HepG2 (cell line): ENCODE measurements around the gene HELB. TPM values are rescaled to one million over a fixed set of nuclear protein-coding genes. Genes with fewer than 3 reads are reported as not detected.

Source experiments
- ATAC-seq: fragments of 200-7000 bp; cut with Tn5 transposase; 3 replicates; pipeline ENCODE4 v1.9.1; 2020; ENCODE audit warnings: mild to moderate bottlenecking, moderate library complexity
- BruUV-seq: library from RNA; stranded (reverse); fragments of 400-500 nt; replicated peaks from 2 replicates; lab custom pipeline; 2021; lab: Mats Ljungman, UMichigan
- CTCF ChIA-PET: fragments of 300-600 bp; formaldehyde crosslinking; extraction: SDS; loops from one replicate; lab custom pipeline; 2021; ENCODE audit warnings: low total read pairs, inconsistent platforms, low intra/inter-chr PET ratio; lab: Yijun Ruan, JAX
- POLR2A ChIA-PET: fragments of 350-600 bp; sonication (Branson Sonifier 250); formaldehyde crosslinking; loops from one replicate; lab custom pipeline; 2020; ENCODE audit warnings: antibody characterized with exemption, inconsistent platforms; lab: Yijun Ruan, JAX
- DNase-seq: peaks from one replicate; pipeline ENCODE4 v3.0.0-alpha.2; 2015; ENCODE audit warnings: low spot score
- FAIRE-seq: peaks from 3 replicates; lab custom pipeline; 2011; peaks lifted over from hg19 to GRCh38; lab: Jason Lieb, UNC
- H2AFZ ChIP-seq: one replicate; pipeline ENCODE4 v1.6.1; 2011; ENCODE audit warnings: low read length, inconsistent platforms
- H3K27ac ChIP-seq: fragments of 300-600 bp; 3 replicates; pipeline ENCODE4 v1.8.0; 2011; ENCODE audit warnings: mixed run types, mild to moderate bottlenecking, mixed read lengths, low read length, inconsistent platforms; ENCODE audit not compliant: insufficient read depth; ENCODE audit errors: extremely low read length
- H3K27me3 ChIP-seq, 2 experiments: fragments of 200-600 bp in 1 of 2; 2 replicates in 1 of 2; 3 replicates in 1 of 2; pipeline versions ENCODE4 v1.6.0 to v1.8.0; 2011; ENCODE audit warnings: low read length in 2 of 2, mild to moderate bottlenecking in 2 of 2, moderate library complexity in 2 of 2, inconsistent platforms in 1 of 2; ENCODE audit not compliant: insufficient read depth in 2 of 2, control insufficient read depth in 1 of 2
- H3K36me3 ChIP-seq, 2 experiments: fragments of 200-600 bp in 1 of 2; replicated peaks in 1 of 2; 2 replicates in 1 of 2; 3 replicates in 1 of 2; pipeline versions ENCODE4 v1.5.1 to v1.8.0; 2011; ENCODE audit warnings: low read length in 2 of 2, inconsistent platforms in 1 of 2; ENCODE audit not compliant: insufficient read depth in 2 of 2, control insufficient read depth in 1 of 2
- H3K4me1 ChIP-seq: 2 replicates; pipeline ENCODE4 v1.5.1; 2012; ENCODE audit warnings: low read length, inconsistent platforms; ENCODE audit not compliant: insufficient read depth
- H3K4me2 ChIP-seq: 2 replicates; pipeline ENCODE4 v1.6.0; 2011; ENCODE audit warnings: low read depth, low read length, inconsistent platforms
- H3K4me3 ChIP-seq, 3 experiments: fragments of 200-600 bp in 1 of 3; sonication (generic), shearing (Covaris generic) in 1 of 3; replicated peaks in 1 of 3; 2 replicates each; pipeline ENCODE4 v1.5.1; 2011 to 2016; ENCODE audit warnings: low read length in 3 of 3, inconsistent platforms in 2 of 3, low read depth in 2 of 3, mild to moderate bottlenecking in 2 of 3, control low read depth in 1 of 3, mixed read lengths in 1 of 3; ENCODE audit not compliant: insufficient read depth in 1 of 3
- H3K79me2 ChIP-seq: one replicate; pipeline ENCODE4 v1.6.1; 2011; ENCODE audit warnings: low read length, inconsistent platforms; ENCODE audit not compliant: insufficient read depth
- H3K9ac ChIP-seq: 2 replicates; pipeline ENCODE4 v1.6.0; 2011; ENCODE audit warnings: mild to moderate bottlenecking, low read depth, low read length, inconsistent platforms; ENCODE audit not compliant: insufficient read depth
- H3K9me3 ChIP-seq: 2 replicates; pipeline ENCODE4 v1.5.1; 2012; ENCODE audit warnings: mild to moderate bottlenecking, low read length
- H4K20me1 ChIP-seq: 2 replicates; pipeline ENCODE4 v1.6.0; 2011; ENCODE audit warnings: inconsistent platforms, mild to moderate bottlenecking, low read length, moderate library complexity; ENCODE audit not compliant: insufficient read depth
- ARID5B ChIP-seq: IDR thresholded peaks from 2 replicates; pipeline ENCODE4 v1.4.0; 2020; ENCODE audit warnings: mild to moderate bottlenecking, missing genetic modification reagents
- DR1 ChIP-seq: sonication (generic); formaldehyde crosslinking; IDR thresholded peaks from 2 replicates; pipeline ENCODE4 v1.8.0; 2021; ENCODE audit warnings: mild to moderate bottlenecking, missing genetic modification reagents, inconsistent platforms
- JUNB ChIP-seq: sonication (generic); formaldehyde crosslinking; IDR thresholded peaks from 2 replicates; pipeline ENCODE4 v1.8.0; 2022; ENCODE audit warnings: missing genetic modification reagents, mild to moderate bottlenecking, borderline replicate concordance
- ZFP36L1 ChIP-seq: sonication (generic); formaldehyde crosslinking; IDR thresholded peaks from 2 replicates; pipeline ENCODE4 v1.8.0; 2022; ENCODE audit warnings: mild to moderate bottlenecking, missing genetic modification reagents, moderate library complexity
- ZFX ChIP-seq: sonication (generic); formaldehyde crosslinking; IDR thresholded peaks from 2 replicates; pipeline ENCODE4 v1.4.0; 2020; ENCODE audit warnings: mild to moderate bottlenecking, low read depth, missing genetic modification reagents, moderate library complexity
- ZNF234 ChIP-seq: sonication (generic); formaldehyde crosslinking; conservative IDR thresholded peaks from 2 replicates; pipeline ENCODE4 v1.5.1; 2020; ENCODE audit warnings: mild to moderate bottlenecking, missing genetic modification reagents
- ZNF781 ChIP-seq: sonication (generic); formaldehyde crosslinking; IDR thresholded peaks from 2 replicates; pipeline ENCODE4 v1.5.1; 2020; ENCODE audit warnings: borderline replicate concordance, mild to moderate bottlenecking, missing genetic modification reagents; ENCODE audit errors: not compliant biosample characterization
- WGBS: methylation state at CpG from one replicate; pipeline ENCODE4 v1.1.6; 2017; ENCODE audit warnings: low lambda C conversion rate; 5-methylcytosine and 5-hydroxymethylcytosine counted together
- in situ Hi-C: cut with HindIII; loops from 2 replicates; pipeline ENCODE4 v1.10.0; 2017; ENCODE audit warnings: low pct_unique_long_range_greater_than_20kb; ENCODE audit not compliant: extremely low pct_ligation_motif_present
- intact Hi-C: fragments of 100-400 bp; cut with micrococcal nuclease; formaldehyde crosslinking; loops from one replicate; pipeline ENCODE4 v1.10.0; 2022; ENCODE audit not compliant: unreplicated experiment
- polyA plus RNA-seq, 8 experiments: library from polyadenylated mRNA; depleted of rRNA in 3 of 8; stranded (reverse) in 7 of 8; unstranded in 1 of 8; fragments of >200 nt; fragmentation: Illumina TruSeq in 4 of 8; extraction: Trizol in 4 of 8; gene quantifications; 2 replicates each; pipeline versions ENCODE4 v1.2.1 to v1.2.3, GENCODE V29; 2011 to 2016; ENCODE audit warnings: low read depth in 4 of 8, missing spikeins in 1 of 8, mixed read lengths in 1 of 8; ENCODE audit not compliant: insufficient read depth in 1 of 8
- total RNA-seq, 5 experiments: library from RNA; depleted of rRNA; stranded (reverse); fragments of >200 nt; fragmentation: Illumina TruSeq; extraction: Trizol; gene quantifications; 2 replicates each; pipeline ENCODE4 v1.2.3, GENCODE V29; 2016; ENCODE audit warnings: low read depth in 1 of 5

The HELB gene
- total and polyA plus RNA-seq, 2 of the 13 experiments (the other 11 are each of a cell fraction or from before 2014, with no cell fraction given) = 1.7 to 3.7 TPM

GRCh38 chr12:66345212-66345611 is 42.9 kb downstream of the HELB start:
- H3K9me3 ChIP-seq = peaks cover 12% of the 10 kb centered on the region
- no peak overlapping the region for H3K27ac ChIP-seq
- H2AFZ ChIP-seq = no peak overlapping the region
- intact Hi-C loops (no loop called here), in situ Hi-C loops (no loop called here)
- no peaks in the 10 kb centered on the region for H4K20me1 ChIP-seq
- peaks cover 0 to 2% of the 10 kb centered on the region in 2 experiments; a peak in 1 of 5 replicates for H3K36me3 ChIP-seq
- 96% methylated on average over 3 of the region's 3 CpGs for WGBS
- H3K4me3 ChIP-seq = no peak overlapping the region
- CTCF ChIA-PET = no interaction called here
- no peaks in the 10 kb centered on the region for H3K4me1 ChIP-seq
- H3K9ac ChIP-seq = no peak overlapping the region
- H3K4me2 ChIP-seq = no peak overlapping the region
- TF ChIP-seq ZFP36L1 (CRISPR knock-in tag) = no peak
- no peak for TF ChIP-seq JUNB (CRISPR knock-in tag)
- TF ChIP-seq ZFX (CRISPR knock-in tag) = no peak
- TF ChIP-seq ARID5B (CRISPR knock-in tag) = no peak
- no peak for TF ChIP-seq DR1
- no peak for TF ChIP-seq ZNF781
- TF ChIP-seq ZNF234 = no peak
- TF ChIP-seq, all 625 proteins: peak for 0
- H3K27me3 ChIP-seq = no peaks in the 10 kb centered on the region
- H3K79me2 ChIP-seq = no peaks in the 10 kb centered on the region
- no TSS peak for BruUV-seq
- FAIRE-seq (no peak), DNase-seq (no peak), ATAC-seq (no peak)
- POLR2A ChIA-PET = no interaction called here
